ENCODE measurements around the gene SLC6A9.

DNA sequence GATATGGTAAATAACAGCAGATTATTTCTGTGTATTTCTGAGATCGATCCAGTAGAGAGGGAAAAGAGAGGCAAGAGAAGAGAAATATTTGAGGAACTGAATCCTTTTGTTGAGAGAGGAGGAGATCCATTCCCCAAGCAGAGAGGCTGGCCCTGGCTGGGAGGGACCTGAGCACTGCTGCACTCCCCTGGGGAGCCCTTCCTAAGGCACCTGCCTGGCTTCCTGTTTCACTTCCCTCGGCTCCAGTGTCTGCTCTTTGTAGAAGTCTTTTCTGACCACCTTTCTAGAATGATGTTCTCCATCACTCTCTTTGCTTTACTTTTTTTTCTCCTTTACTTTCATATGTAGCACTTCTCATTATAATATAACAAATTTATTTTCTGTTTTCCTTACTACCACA, 42.3 kb upstream of the SLC6A9 start:
- TF ChIP-seq TARDBP (IDR thresholded peaks at IDR 0.05) (no peak), L3MBTL2 (conservative IDR thresholded peaks at IDR 0.05) (no peak), FOXK2 (IDR thresholded peaks at IDR 0.05) (no peak), SP1 (IDR thresholded peaks at IDR 0.05) (no peak), NFRKB (IDR thresholded peaks at IDR 0.05) (no peak), HDGF (IDR thresholded peaks at IDR 0.05; ENCODE audit: borderline replicate concordance) (no peak), SUZ12 (IDR thresholded peaks at IDR 0.05) (no peak), FOXM1 (IDR thresholded peaks at IDR 0.05; ENCODE audit: borderline replicate concordance) (no peak), BHLHE40 (IDR thresholded peaks at IDR 0.05; ENCODE audit: borderline replicate concordance) (no peak), ELF4 (IDR thresholded peaks at IDR 0.05) (no peak), FOXA1 (IDR thresholded peaks at IDR 0.05) (no peak), LEF1 (IDR thresholded peaks at IDR 0.05; ENCODE audit: borderline replicate concordance) (no peak), ZNF384 (IDR thresholded peaks at IDR 0.05) (no peak)
